ENCODE results near the gene FRMD4A. TPM values are rescaled to one million over a fixed set of nuclear protein-coding genes. Genes with fewer than 3 reads are reported as not detected.

Gene FRMD4A
- total RNA-seq, 1 experiment from 2014 or later, result 0.23 TPM

DNA sequence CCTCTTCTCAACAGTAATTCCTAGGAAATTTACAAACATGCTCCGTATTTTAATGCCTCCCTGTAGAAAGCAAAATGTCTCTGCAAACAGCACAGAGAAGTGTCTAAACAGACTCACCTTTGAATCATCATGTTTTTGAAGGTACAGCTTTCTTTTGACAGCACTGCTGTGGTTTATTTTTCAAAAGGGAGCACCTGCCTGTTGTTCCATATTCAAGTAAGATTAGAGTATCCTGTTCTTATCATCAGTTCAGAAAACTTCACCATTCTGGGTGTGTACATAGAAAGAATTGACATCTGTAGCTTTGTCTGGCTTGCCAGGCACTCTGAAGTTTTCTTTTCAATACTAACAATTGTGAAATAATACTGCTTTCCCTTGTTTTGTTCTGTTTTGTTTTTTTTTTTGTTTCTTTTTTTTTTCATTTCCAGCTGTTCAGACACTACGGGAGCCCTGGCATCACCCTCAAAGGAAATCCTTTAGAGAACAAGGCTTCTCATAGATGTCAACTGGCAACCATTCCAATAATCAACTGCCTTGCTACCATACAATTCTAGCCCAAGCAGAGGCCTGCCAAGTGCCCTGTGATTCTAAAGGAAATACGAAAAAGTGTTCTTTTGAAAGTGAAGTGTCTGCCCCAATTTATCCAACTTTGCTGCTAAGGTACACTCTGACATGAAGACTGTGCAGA is 468.0 kb downstream of the FRMD4A start:
- intact Hi-C loops (cut with micrococcal nuclease), result no loop called here
- CTCF ChIA-PET, result interaction anchor here (0.5 to 1.3 kb wide), 2 partner anchors 231 to 507 kb away, joined by 4 read pairs; no protein-coding TSS in a partner anchor
- no peaks in the 10 kb centered on the region for H3K9me3 Mint-ChIP-seq (ENCODE audit: unreplicated experiment)
- no TSS peak for BruUV-seq (replicated peaks)
- DNase-seq (ENCODE audit: unreplicated experiment), result no peak
- TF ChIP-seq, protein P1, sequence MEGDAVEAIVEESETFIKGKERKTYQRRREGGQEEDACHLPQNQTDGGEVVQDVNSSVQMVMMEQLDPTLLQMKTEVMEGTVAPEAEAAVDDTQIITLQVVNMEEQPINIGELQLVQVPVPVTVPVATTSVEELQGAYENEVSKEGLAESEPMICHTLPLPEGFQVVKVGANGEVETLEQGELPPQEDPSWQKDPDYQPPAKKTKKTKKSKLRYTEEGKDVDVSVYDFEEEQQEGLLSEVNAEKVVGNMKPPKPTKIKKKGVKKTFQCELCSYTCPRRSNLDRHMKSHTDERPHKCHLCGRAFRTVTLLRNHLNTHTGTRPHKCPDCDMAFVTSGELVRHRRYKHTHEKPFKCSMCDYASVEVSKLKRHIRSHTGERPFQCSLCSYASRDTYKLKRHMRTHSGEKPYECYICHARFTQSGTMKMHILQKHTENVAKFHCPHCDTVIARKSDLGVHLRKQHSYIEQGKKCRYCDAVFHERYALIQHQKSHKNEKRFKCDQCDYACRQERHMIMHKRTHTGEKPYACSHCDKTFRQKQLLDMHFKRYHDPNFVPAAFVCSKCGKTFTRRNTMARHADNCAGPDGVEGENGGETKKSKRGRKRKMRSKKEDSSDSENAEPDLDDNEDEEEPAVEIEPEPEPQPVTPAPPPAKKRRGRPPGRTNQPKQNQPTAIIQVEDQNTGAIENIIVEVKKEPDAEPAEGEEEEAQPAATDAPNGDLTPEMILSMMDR (IDR thresholded peaks at IDR 0.05; ENCODE audit: unreplicated experiment), result no peak
- no peaks in the 10 kb centered on the region for H3K36me3 Mint-ChIP-seq (ENCODE audit: insufficient read depth, unreplicated experiment)
- POLR2A ChIA-PET, result interaction anchor here (1.2 kb wide), 1 partner anchor 20 kb away, joined by 3 read pairs; no protein-coding TSS in a partner anchor
- H3K27me3 Mint-ChIP-seq (ENCODE audit: insufficient read depth, unreplicated experiment), result no peaks in the 10 kb centered on the region
- no peak overlapping the region for H3K27ac Mint-ChIP-seq (ENCODE audit: low read depth, unreplicated experiment)
- no peak overlapping the region for H3K4me3 Mint-ChIP-seq (ENCODE audit: unreplicated experiment)
- peaks cover 13% of the 10 kb centered on the region for H3K4me1 Mint-ChIP-seq (ENCODE audit: insufficient read depth, unreplicated experiment)

DNA sequence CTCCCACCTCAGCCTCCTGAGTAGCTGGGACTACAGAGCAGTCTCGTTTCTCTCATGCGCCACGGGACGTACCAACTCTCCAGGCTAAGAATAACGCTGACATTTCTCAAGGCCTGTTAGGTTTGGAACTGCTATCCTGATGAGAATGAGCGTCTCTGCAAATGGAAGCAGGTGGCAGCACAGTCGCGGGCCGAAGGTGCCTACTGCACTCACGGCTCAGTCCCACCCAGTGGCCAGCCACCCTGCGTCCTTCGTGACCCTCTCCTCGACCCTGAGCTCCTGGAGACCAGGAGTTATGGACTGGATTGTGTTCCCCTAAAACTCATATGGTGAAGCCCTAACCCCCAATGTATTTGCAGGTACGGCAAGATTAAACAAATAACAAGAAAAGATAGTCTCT is 469.8 kb downstream of the FRMD4A start:
- BruUV-seq (replicated peaks), result no TSS peak
- Mint-ChIP-seq H3K27me3 (ENCODE audit: insufficient read depth, unreplicated experiment) (no peaks in the 10 kb centered on the region), H3K36me3 (ENCODE audit: insufficient read depth, unreplicated experiment) (no peaks in the 10 kb centered on the region), H3K27ac (ENCODE audit: low read depth, unreplicated experiment) (no peak overlapping the region), H3K9me3 (ENCODE audit: unreplicated experiment) (no peaks in the 10 kb centered on the region), H3K4me3 (ENCODE audit: unreplicated experiment) (no peak overlapping the region), H3K4me1 (ENCODE audit: insufficient read depth, unreplicated experiment) (peaks cover 5% of the 10 kb centered on the region)
- ChIA-PET CTCF (interaction anchor here (0.6 kb wide), 1 partner anchor 101 kb away, joined by 3 read pairs; no protein-coding TSS in a partner anchor), POLR2A (no interaction called here)
- DNase-seq (ENCODE audit: unreplicated experiment), result no peak
- TF ChIP-seq, protein P1 (IDR thresholded peaks at IDR 0.05; ENCODE audit: unreplicated experiment), result no peak
- intact Hi-C loops (cut with micrococcal nuclease), result no loop called here

DNA sequence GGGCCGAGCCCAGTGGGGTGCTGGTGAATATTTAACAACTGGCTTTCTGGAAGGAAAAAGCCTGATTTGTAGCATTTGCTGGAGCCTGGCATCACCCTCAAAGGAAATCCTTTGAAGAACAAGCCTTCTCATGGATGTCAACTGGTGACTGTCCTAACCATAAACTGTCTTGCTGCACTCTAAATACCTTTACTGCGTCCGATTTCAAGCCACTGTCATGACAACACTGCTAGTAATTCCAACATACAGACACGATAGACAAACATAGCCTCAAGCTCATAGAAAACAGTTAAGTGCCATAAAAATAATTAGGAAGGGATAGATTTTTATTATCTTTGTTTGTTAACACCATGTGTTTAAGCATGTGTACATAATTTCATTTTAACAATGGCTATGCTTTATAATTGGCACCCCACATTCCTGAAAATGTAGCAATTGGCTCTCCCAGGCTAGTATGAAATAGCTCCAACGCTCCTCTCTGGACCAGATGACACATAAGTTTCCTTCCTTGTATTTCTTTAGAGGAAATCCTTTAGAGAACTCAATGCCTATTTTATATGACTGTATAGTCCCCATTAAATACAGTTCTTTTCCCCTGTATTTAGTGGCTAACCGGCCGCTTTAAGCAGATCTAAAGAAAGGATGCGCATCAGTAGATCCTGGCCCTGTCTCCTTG is 470.6 kb downstream of the FRMD4A start:
- no peaks in the 10 kb centered on the region for H3K4me1 Mint-ChIP-seq (ENCODE audit: insufficient read depth, unreplicated experiment)
- no peaks in the 10 kb centered on the region for H3K36me3 Mint-ChIP-seq (ENCODE audit: insufficient read depth, unreplicated experiment)
- CTCF ChIA-PET, result interaction anchor here (0.6 kb wide), 1 partner anchor 100 kb away, joined by 3 read pairs; no protein-coding TSS in a partner anchor
- no peaks in the 10 kb centered on the region for H3K27me3 Mint-ChIP-seq (ENCODE audit: insufficient read depth, unreplicated experiment)
- TF ChIP-seq, protein P1 (IDR thresholded peaks at IDR 0.05; ENCODE audit: unreplicated experiment), result no peak
- no TSS peak for BruUV-seq (replicated peaks)
- no peak overlapping the region for H3K4me3 Mint-ChIP-seq (ENCODE audit: unreplicated experiment)
- DNase-seq (ENCODE audit: unreplicated experiment), result no peak
- no peaks in the 10 kb centered on the region for H3K9me3 Mint-ChIP-seq (ENCODE audit: unreplicated experiment)
- POLR2A ChIA-PET, result no interaction called here
- intact Hi-C loops (cut with micrococcal nuclease), result no loop called here
- no peak overlapping the region for H3K27ac Mint-ChIP-seq (ENCODE audit: low read depth, unreplicated experiment)

DNA sequence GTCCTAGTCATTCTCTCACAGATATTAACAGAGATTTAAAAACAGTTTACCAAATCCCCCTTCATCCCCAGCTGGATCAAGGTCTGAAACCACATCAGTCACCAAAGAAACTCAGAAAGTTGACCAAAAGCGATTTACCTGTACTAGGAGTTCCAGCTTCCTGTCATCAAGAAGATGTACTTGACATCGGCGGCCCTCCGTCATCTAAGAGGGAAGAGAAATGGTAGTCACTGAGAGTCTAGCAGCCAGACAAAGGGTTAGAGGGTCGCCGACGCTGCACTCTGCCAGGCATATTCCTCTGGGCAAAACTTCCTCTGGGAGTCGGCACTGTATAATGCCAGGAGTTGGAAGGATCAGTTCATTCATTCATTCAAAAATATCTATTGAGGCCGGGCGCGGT is 472.0 kb downstream of the FRMD4A start:
- DNase-seq (ENCODE audit: unreplicated experiment), result no peak
- Mint-ChIP-seq H3K36me3 (ENCODE audit: insufficient read depth, unreplicated experiment) (no peaks in the 10 kb centered on the region), H3K4me1 (ENCODE audit: insufficient read depth, unreplicated experiment) (no peaks in the 10 kb centered on the region), H3K9me3 (ENCODE audit: unreplicated experiment) (no peaks in the 10 kb centered on the region), H3K27me3 (ENCODE audit: insufficient read depth, unreplicated experiment) (no peaks in the 10 kb centered on the region), H3K27ac (ENCODE audit: low read depth, unreplicated experiment) (no peak overlapping the region), H3K4me3 (ENCODE audit: unreplicated experiment) (no peak overlapping the region)
- intact Hi-C loops (cut with micrococcal nuclease), result no loop called here
- CTCF ChIA-PET, result no interaction called here
- no TSS peak for BruUV-seq (replicated peaks)
- TF ChIP-seq, protein P1 (IDR thresholded peaks at IDR 0.05; ENCODE audit: unreplicated experiment), result no peak
- POLR2A ChIA-PET, result no interaction called here

Data from MCF 10A (cell line).